HG03432 (cell line): ENCODE data around the gene PLPPR2.
"Not testable (repeated sequence)": the region's sequence is repeated elsewhere in the genome, so short reads cannot be mapped to it uniquely, and the experiment has no call there.

Experiments
- ATAC-seq: cut with Tn5 transposase; IDR thresholded peaks from one replicate; pipeline ENCODE4 v1.9.1; 2021; ENCODE audit warnings: mild to moderate bottlenecking, moderate library complexity; ENCODE audit not compliant: unreplicated experiment

PLPPR2 gene

GRCh38 chr19:11370744-11371143 is 15.5 kb downstream of the PLPPR2 start:
- no peak for ATAC-seq

- no peak for ATAC-seq
Measured at GRCh38 chr19:11373166-11373884, 18.1 kb downstream of the PLPPR2 start.

GRCh38 chr19:11373885-11374432 is 18.7 kb downstream of the PLPPR2 start:
- no peak for ATAC-seq

- peak; percentile 85 for ATAC-seq
Measured at GRCh38 chr19:11374433-11375142, 19.4 kb downstream of the PLPPR2 start, which contains the start of gene SWSAP1. Gene SWSAP1, plus strand, starts transcription at chr19:11374666. Its CDS starts 15 bp downstream, at chr19:11374681.

GRCh38 chr19:11375143-11375948 is 20.1 kb downstream of the PLPPR2 start:
- ATAC-seq = peak; percentile 29

- ATAC-seq = no peak
Measured at GRCh38 chr19:11377237-11377636, 22.0 kb downstream of the PLPPR2 start.

- ATAC-seq = no peak
Measured at GRCh38 chr19:11377756-11378155, 22.5 kb downstream of the PLPPR2 start.

- no peak for ATAC-seq
Measured at GRCh38 chr19:11378319-11379189, 23.3 kb downstream of the PLPPR2 start.

GRCh38 chr19:11379269-11379845 is 24.1 kb downstream of the PLPPR2 start:
- ATAC-seq = not testable (repeated sequence)

- no peak for ATAC-seq
Measured at GRCh38 chr19:11379857-11380350, 24.7 kb downstream of the PLPPR2 start.

- ATAC-seq = peak; percentile 68
Measured at GRCh38 chr19:11380653-11381537, 25.7 kb downstream of the PLPPR2 start.

GRCh38 chr19:11382898-11383705 is 27.9 kb downstream of the PLPPR2 start:
- no peak for ATAC-seq

- ATAC-seq = no peak
Measured at GRCh38 chr19:11383706-11384048, 28.4 kb downstream of the PLPPR2 start.

- no peak for ATAC-seq
Measured at GRCh38 chr19:11384778-11385129, 29.5 kb downstream of the PLPPR2 start.

- no peak for ATAC-seq
Measured at GRCh38 chr19:11387162-11388034, 32.2 kb downstream of the PLPPR2 start.

- no peak for ATAC-seq
Measured at GRCh38 chr19:11390359-11390758, 35.1 kb downstream of the PLPPR2 start.
